Neuron (in vitro differentiated cells): ENCODE data around the gene CAPN9.

Source experiments
- H2AFZ ChIP-seq: one replicate; pipeline ENCODE4 v1.6.1; 2013; ENCODE audit warnings: low read depth, mild to moderate bottlenecking, inconsistent platforms, low read length, moderate library complexity
- H3K27me3 ChIP-seq: one replicate; pipeline ENCODE4 v1.6.1; 2013; ENCODE audit warnings: low read length; ENCODE audit not compliant: insufficient read depth
- H3K36me3 ChIP-seq: one replicate; pipeline ENCODE4 v1.6.1; 2013; ENCODE audit warnings: low read length; ENCODE audit not compliant: insufficient read depth
- H3K4me1 ChIP-seq: one replicate; pipeline ENCODE4 v1.6.1; 2013; ENCODE audit warnings: low read length; ENCODE audit not compliant: insufficient read depth
- H3K4me3 ChIP-seq: 2 replicates; pipeline ENCODE4 v1.5.1; 2013; ENCODE audit warnings: mild to moderate bottlenecking, low read length, moderate library complexity
- H3K9me3 ChIP-seq: one replicate; pipeline ENCODE4 v1.6.1; 2013; ENCODE audit warnings: low read length

CAPN9 gene

GRCh38 chr1:230824551-230824918 lies 77.3 kb downstream of the CAPN9 start:
- Histone ChIP-seq H3K4me1 (peaks cover 27% of the 10 kb centered on the region), H3K27me3 (no peaks in the 10 kb centered on the region), H3K4me3 (no peak overlapping the region)

GRCh38 chr1:230824919-230825721 lies 77.9 kb downstream of the CAPN9 start:
- H3K36me3 ChIP-seq, result no peaks in the 10 kb centered on the region
- H3K27me3 ChIP-seq, result no peaks in the 10 kb centered on the region
- peaks cover 27% of the 10 kb centered on the region for H3K4me1 ChIP-seq
- H2AFZ ChIP-seq, result no peak overlapping the region
- no peak overlapping the region for H3K4me3 ChIP-seq
- no peaks in the 10 kb centered on the region for H3K9me3 ChIP-seq

More at GRCh38 chr1:230824551-230824918, 77.3 kb downstream of the CAPN9 start:
- Histone ChIP-seq H3K9me3 (no peaks in the 10 kb centered on the region), H3K36me3 (no peaks in the 10 kb centered on the region), H2AFZ (no peak overlapping the region)

GRCh38 chr1:230825761-230826160 lies 78.6 kb downstream of the CAPN9 start:
- Histone ChIP-seq H3K4me1 (peaks cover 27% of the 10 kb centered on the region), H2AFZ (no peak overlapping the region), H3K4me3 (no peak overlapping the region), H3K27me3 (no peaks in the 10 kb centered on the region), H3K36me3 (no peaks in the 10 kb centered on the region), H3K9me3 (no peaks in the 10 kb centered on the region)

- H3K36me3 ChIP-seq, result no peaks in the 10 kb centered on the region
- H3K27me3 ChIP-seq, result no peaks in the 10 kb centered on the region
- H3K4me1 ChIP-seq, result peaks cover 27% of the 10 kb centered on the region
- H3K9me3 ChIP-seq, result no peaks in the 10 kb centered on the region
- H3K4me3 ChIP-seq, result no peak overlapping the region
- no peak overlapping the region for H2AFZ ChIP-seq
These were observed 79.1 kb downstream of the CAPN9 start for GRCh38 chr1:230826166-230826875.

GRCh38 chr1:230827081-230827681 lies 80.0 kb downstream of the CAPN9 start:
- no peak overlapping the region for H2AFZ ChIP-seq
- peaks cover 27% of the 10 kb centered on the region for H3K4me1 ChIP-seq
- H3K36me3 ChIP-seq, result no peaks in the 10 kb centered on the region
- no peaks in the 10 kb centered on the region for H3K9me3 ChIP-seq
- H3K27me3 ChIP-seq, result no peaks in the 10 kb centered on the region
- H3K4me3 ChIP-seq, result no peak overlapping the region

GRCh38 chr1:230827801-230828200 lies 80.6 kb downstream of the CAPN9 start:
- Histone ChIP-seq H3K4me1 (peaks cover 27% of the 10 kb centered on the region), H3K27me3 (no peaks in the 10 kb centered on the region), H3K4me3 (no peak overlapping the region), H3K36me3 (no peaks in the 10 kb centered on the region), H3K9me3 (no peaks in the 10 kb centered on the region), H2AFZ (no peak overlapping the region)

GRCh38 chr1:230828421-230828820 lies 81.2 kb downstream of the CAPN9 start:
- Histone ChIP-seq H3K9me3 (no peaks in the 10 kb centered on the region), H3K36me3 (no peaks in the 10 kb centered on the region), H3K4me1 (peaks cover 27% of the 10 kb centered on the region), H2AFZ (no peak overlapping the region), H3K4me3 (no peak overlapping the region), H3K27me3 (no peaks in the 10 kb centered on the region)

- no peaks in the 10 kb centered on the region for H3K27me3 ChIP-seq
- peaks cover 1% of the 10 kb centered on the region for H3K36me3 ChIP-seq
- H2AFZ ChIP-seq, result no peak overlapping the region
- H3K4me1 ChIP-seq, result peaks cover 20% of the 10 kb centered on the region
- H3K4me3 ChIP-seq, result no peak overlapping the region
- H3K9me3 ChIP-seq, result no peaks in the 10 kb centered on the region
These were observed 84.6 kb downstream of the CAPN9 start for GRCh38 chr1:230831771-230832170.

- Histone ChIP-seq H2AFZ (no peak overlapping the region), H3K27me3 (no peaks in the 10 kb centered on the region), H3K36me3 (peaks cover 2% of the 10 kb centered on the region), H3K9me3 (no peaks in the 10 kb centered on the region), H3K4me1 (peaks cover 18% of the 10 kb centered on the region), H3K4me3 (no peak overlapping the region)
These were observed 85.3 kb downstream of the CAPN9 start for GRCh38 chr1:230832476-230832875.

- no peaks in the 10 kb centered on the region for H3K27me3 ChIP-seq
These were observed 86.3 kb downstream of the CAPN9 start for GRCh38 chr1:230833511-230833910.

GRCh38 chr1:230834292-230834691 lies 87.1 kb downstream of the CAPN9 start:
- H2AFZ ChIP-seq, result no peak overlapping the region
- H3K4me3 ChIP-seq, result no peak overlapping the region
- H3K27me3 ChIP-seq, result no peaks in the 10 kb centered on the region
- peaks cover 4% of the 10 kb centered on the region for H3K9me3 ChIP-seq
- H3K36me3 ChIP-seq, result peaks cover 18% of the 10 kb centered on the region
- H3K4me1 ChIP-seq, result peaks cover 6% of the 10 kb centered on the region

More at GRCh38 chr1:230833511-230833910, 86.3 kb downstream of the CAPN9 start:
- peaks cover 10% of the 10 kb centered on the region for H3K36me3 ChIP-seq
- H3K4me3 ChIP-seq, result no peak overlapping the region
- H3K9me3 ChIP-seq, result peaks cover 1% of the 10 kb centered on the region
- H3K4me1 ChIP-seq, result peaks cover 8% of the 10 kb centered on the region
- no peak overlapping the region for H2AFZ ChIP-seq

GRCh38 chr1:230836347-230836746 lies 89.2 kb downstream of the CAPN9 start:
- H3K4me3 ChIP-seq, result no peak overlapping the region
- H3K27me3 ChIP-seq, result no peaks in the 10 kb centered on the region
- peaks cover 6% of the 10 kb centered on the region for H3K4me1 ChIP-seq
- no peak overlapping the region for H2AFZ ChIP-seq
- peaks cover 38% of the 10 kb centered on the region for H3K36me3 ChIP-seq
- peaks cover 4% of the 10 kb centered on the region for H3K9me3 ChIP-seq

- H3K27me3 ChIP-seq, result no peaks in the 10 kb centered on the region
- H3K36me3 ChIP-seq, result peaks cover 43% of the 10 kb centered on the region
- H3K4me1 ChIP-seq, result peaks cover 6% of the 10 kb centered on the region
- H3K9me3 ChIP-seq, result peaks cover 4% of the 10 kb centered on the region
- H3K4me3 ChIP-seq, result no peak overlapping the region
- H2AFZ ChIP-seq, result no peak overlapping the region
These were observed 89.6 kb downstream of the CAPN9 start for GRCh38 chr1:230836793-230837192.
